Activated gamma-delta T cell treated with anti-CD3 and anti-CD28 coated beads, Interleukin-2, amount 50 U/mL, for 16 hours (primary cell): ENCODE data around the gene CRABP2.

Source experiments
- DNase-seq: peaks from one replicate; pipeline ENCODE4 v3.0.0-alpha.2; 2020; ENCODE audit warnings: low read depth

Gene CRABP2

GRCh38 chr1:156741481-156741983 is 36.1 kb upstream of the CRABP2 start:
- DNase-seq: no peak

- DNase-seq: peak; percentile 94
These were observed 35.5 kb upstream of the CRABP2 start, which contains the start of gene MRPL24 for GRCh38 chr1:156740741-156741480. Gene MRPL24, minus strand, starts transcription at chr1:156741088. Its CDS starts 2,384 bp downstream, at chr1:156738704.

- no peak for DNase-seq
These were observed 34.9 kb upstream of the CRABP2 start for GRCh38 chr1:156740237-156740740.

- no peak for DNase-seq
These were observed 33.5 kb upstream of the CRABP2 start for GRCh38 chr1:156738916-156739315.

- DNase-seq: no peak
These were observed 33.0 kb upstream of the CRABP2 start for GRCh38 chr1:156738407-156738806.

- no peak for DNase-seq
These were observed 28.7 kb upstream of the CRABP2 start for GRCh38 chr1:156733989-156734584.

GRCh38 chr1:156728599-156729462 is 23.4 kb upstream of the CRABP2 start, which contains the start of gene ISG20L2:
Gene ISG20L2, minus strand, starts transcription at chr1:156728766. Its CDS starts 1,114 bp downstream, at chr1:156727652.
- DNase-seq: peak; percentile 84

- DNase-seq: peak; percentile 47
These were observed 22.7 kb upstream of the CRABP2 start, which contains the start of gene METTL25B for GRCh38 chr1:156727926-156728598. Gene METTL25B, plus strand, starts transcription at chr1:156728469. Its CDS starts 636 bp downstream, at chr1:156729105.

- DNase-seq: no peak
These were observed 22.1 kb upstream of the CRABP2 start for GRCh38 chr1:156727492-156727891.

GRCh38 chr1:156726549-156727226 is 21.3 kb upstream of the CRABP2 start:
- DNase-seq: no peak

GRCh38 chr1:156725683-156726280 is 20.4 kb upstream of the CRABP2 start:
- DNase-seq: peak; percentile 73

- no peak for DNase-seq
These were observed 16.2 kb upstream of the CRABP2 start for GRCh38 chr1:156721535-156721934.

- no peak for DNase-seq
These were observed 15.7 kb upstream of the CRABP2 start for GRCh38 chr1:156721131-156721530.

GRCh38 chr1:156717351-156717750 is 12.0 kb upstream of the CRABP2 start:
- no peak for DNase-seq

GRCh38 chr1:156714830-156715229 is 9.4 kb upstream of the CRABP2 start:
- DNase-seq: no peak

GRCh38 chr1:156712626-156713025 is 7.2 kb upstream of the CRABP2 start:
- DNase-seq: no peak

GRCh38 chr1:156711011-156711817 is 5.8 kb upstream of the CRABP2 start:
- no peak for DNase-seq

- DNase-seq: no peak
These were observed 4.5 kb upstream of the CRABP2 start for GRCh38 chr1:156709757-156710489.

GRCh38 chr1:156709031-156709430 is 3.6 kb upstream of the CRABP2 start:
- DNase-seq: no peak
